GM12878 (cell line): ENCODE data around the gene FAM120B. TPM values are rescaled to one million over a fixed set of nuclear protein-coding genes. Genes with fewer than 3 reads are reported as not detected.
"Not testable (repeated sequence)": the region's sequence is repeated elsewhere in the genome, so short reads cannot be mapped to it uniquely, and the experiment has no call there.

Source experiments
- ATAC-seq: fragments of 200-7000 bp; cut with Tn5 transposase; 3 replicates; pipeline ENCODE4 v1.9.1; 2020; ENCODE audit warnings: mild to moderate bottlenecking, moderate library complexity
- BruUV-seq: library from RNA; stranded (reverse); fragments of 400-500 nt; replicated peaks from 2 replicates; lab custom pipeline; 2021; lab: Mats Ljungman, UMichigan
- CTCF ChIA-PET: fragments of 300-600 bp; sonication (Branson Sonifier 250); formaldehyde crosslinking; extraction: SDS; loops from one replicate; lab custom pipeline; 2021; ENCODE audit warnings: inconsistent platforms; lab: Yijun Ruan, JAX
- POLR2A ChIA-PET: fragments of 350-600 bp; formaldehyde crosslinking; extraction: SDS; loops from one replicate; lab custom pipeline; 2021; ENCODE audit warnings: inconsistent platforms; lab: Charles Lee
- RAD21 ChIA-PET: fragments of 300-600 bp; sonication (Branson Sonifier 250); formaldehyde crosslinking; loops from one replicate; lab custom pipeline; 2023; ENCODE audit warnings: antibody characterized with exemption; ENCODE audit not compliant: unreplicated experiment; lab: Charles Lee
- SMC1A ChIA-PET: fragments of 300-600 bp; sonication (Branson Sonifier 250); formaldehyde crosslinking; loops from one replicate; lab custom pipeline; 2023; ENCODE audit not compliant: unreplicated experiment, uncharacterized antibody; lab: Charles Lee
- DNase-seq: peaks from one replicate; pipeline ENCODE4 v3.0.0-alpha.2; 2011; ENCODE audit warnings: low read depth, low spot score
- FAIRE-seq: peaks from 3 replicates; lab custom pipeline; 2011; peaks lifted over from hg19 to GRCh38; lab: Jason Lieb, UNC
- H2AFZ ChIP-seq: 2 replicates; pipeline ENCODE4 v1.6.0; 2011; ENCODE audit warnings: low read depth, low read length, control low read depth; ENCODE audit not compliant: control insufficient read depth
- H3K27ac ChIP-seq: 2 replicates; pipeline ENCODE4 v1.5.1; 2011; ENCODE audit warnings: control low read depth; ENCODE audit not compliant: control insufficient read depth, insufficient read depth
- H3K27me3 ChIP-seq, 2 experiments: replicated peaks in 1 of 2; 2 replicates each; pipeline versions ENCODE4 v1.6.0 to v1.6.1; 2011; ENCODE audit warnings: low read length in 1 of 2; ENCODE audit not compliant: control insufficient read depth in 2 of 2, insufficient read depth in 2 of 2
- H3K36me3 ChIP-seq, 2 experiments: 2 replicates each; pipeline ENCODE4 v1.5.1; 2011; ENCODE audit warnings: low read length in 1 of 2; ENCODE audit not compliant: control insufficient read depth in 2 of 2, insufficient read depth in 2 of 2
- H3K4me1 ChIP-seq: 2 replicates; pipeline ENCODE4 v1.6.1; 2011; ENCODE audit warnings: mild to moderate bottlenecking, low read length, moderate library complexity, mixed read lengths; ENCODE audit not compliant: control insufficient read depth, insufficient read depth
- H3K4me2 ChIP-seq: 2 replicates; pipeline ENCODE4 v1.6.0; 2011; ENCODE audit warnings: control low read depth; ENCODE audit not compliant: control insufficient read depth, insufficient read depth
- H3K4me3 ChIP-seq: fragments of 200-600 bp; sonication (generic); 2 replicates; pipeline ENCODE4 v1.5.1; 2016
- H3K79me2 ChIP-seq: 2 replicates; pipeline ENCODE4 v1.6.0; 2011; ENCODE audit warnings: low read length; ENCODE audit not compliant: control insufficient read depth, insufficient read depth
- H3K9ac ChIP-seq: 2 replicates; pipeline ENCODE4 v1.8.0; 2011; ENCODE audit warnings: low read length, control low read depth, mixed read lengths; ENCODE audit not compliant: control insufficient read depth, insufficient read depth
- H3K9me3 ChIP-seq: replicated peaks from 3 replicates; pipeline ENCODE4 v1.5.1; 2011; ENCODE audit warnings: mild to moderate bottlenecking, low read length; ENCODE audit not compliant: control insufficient read depth, insufficient read depth
- H4K20me1 ChIP-seq: 2 replicates; pipeline ENCODE4 v1.6.0; 2011; ENCODE audit not compliant: control insufficient read depth, insufficient read depth
- BCL3 ChIP-seq: IDR thresholded peaks from 2 replicates; pipeline ENCODE4 v1.6.1; 2011; ENCODE audit warnings: borderline replicate concordance, low read depth, mild to moderate bottlenecking, moderate library complexity, low read length; ENCODE audit not compliant: insufficient read depth, poor library complexity, severe bottlenecking
- BHLHE40 ChIP-seq, 2 experiments: fragments of 450-650 bp in 1 of 2; IDR thresholded peaks; 2 replicates each; pipeline ENCODE4 v1.6.1; 2011 to 2017; ENCODE audit warnings: low read depth in 2 of 2, borderline replicate concordance in 1 of 2, improper control_type of control experiment in 1 of 2, low read length in 1 of 2, mild to moderate bottlenecking in 1 of 2
- SMC3 ChIP-seq: IDR thresholded peaks from 2 replicates; pipeline ENCODE4 v1.6.1; 2011; ENCODE audit warnings: low read length, improper control_type of control experiment, borderline replicate concordance
- SREBF1 ChIP-seq: IDR thresholded peaks from 2 replicates; pipeline ENCODE4 v1.6.1; 2012; ENCODE audit warnings: mild to moderate bottlenecking, low read length
- STAT3 ChIP-seq: IDR thresholded peaks from 2 replicates; pipeline ENCODE4 v1.6.1; 2011; ENCODE audit warnings: low read depth, low read length, improper control_type of control experiment
- WGBS: methylation state at CpG from one replicate; pipeline ENCODE4 v1.1.6; 2016; ENCODE audit warnings: low lambda C conversion rate; ENCODE audit not compliant: insufficient replicate concordance, insufficient coverage; ENCODE audit errors: missing lambda C conversion rate; 5-methylcytosine and 5-hydroxymethylcytosine counted together
- in situ Hi-C: fragments of 300-500 bp; cut with MboI; formaldehyde crosslinking; loops from 9 replicates; pipeline ENCODE4 v1.14.3; 2018; ENCODE audit warnings: mixed read lengths
- intact Hi-C: fragments of 100-400 bp; cut with micrococcal nuclease; formaldehyde crosslinking; loops from one replicate; pipeline ENCODE4 v1.14.2; 2022; ENCODE audit not compliant: unreplicated experiment
- polyA plus RNA-seq, 11 experiments: library from polyadenylated mRNA; depleted of rRNA in 4 of 11; unstranded in 6 of 11; stranded (reverse) in 5 of 11; fragments of >200 nt; fragmentation: Nextera tagmentation in 4 of 11; fragmentation: Illumina TruSeq in 1 of 11; extraction: Ambion mirVana in 4 of 11; extraction: Trizol in 1 of 11; gene quantifications; 1 replicate in 1 of 11; 2 replicates in 10 of 11; pipeline versions ENCODE4 v1.2.1 to v1.2.3, GENCODE V29; 2011 to 2016; ENCODE audit warnings: inconsistent platforms in 2 of 11, missing spikeins in 2 of 11, low read depth in 1 of 11
- total RNA-seq, 4 experiments: library from RNA; depleted of rRNA in 3 of 4; stranded (reverse); fragments of >200 nt in 3 of 4; fragmentation: Illumina TruSeq in 1 of 4; extraction: Trizol in 1 of 4; gene quantifications; 2 replicates each; pipeline versions ENCODE4 v1.2.1 to v1.2.3, GENCODE V29; 2013 to 2021

The FAM120B gene
- total and polyA plus RNA-seq, 10 of the 15 experiments (the other 5 are each of a cell fraction or from before 2014, with no cell fraction given), result 3.3 to 21.6 (median 15.3) TPM

DNA sequence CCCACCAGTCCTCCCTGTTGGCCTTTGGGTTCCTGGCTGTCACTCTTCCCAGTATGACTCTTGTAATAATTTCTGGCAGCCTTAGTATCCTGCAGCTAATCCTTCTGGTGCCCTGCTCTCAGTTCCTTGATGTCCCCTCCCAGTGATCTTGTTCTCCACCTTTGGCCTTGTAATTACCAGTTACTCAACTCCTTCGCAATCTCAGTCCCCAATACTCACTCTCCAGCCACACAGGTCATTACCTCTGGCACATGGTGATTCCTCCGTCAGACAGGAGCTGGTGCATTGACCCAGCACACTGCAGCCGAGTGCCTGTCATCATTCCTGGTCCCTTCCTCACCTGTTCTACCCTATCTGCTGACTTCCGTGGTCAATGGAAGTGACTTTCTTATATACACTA lies 101.4 kb downstream of the FAM120B start:
- Histone ChIP-seq H3K9me3 (no peaks in the 10 kb centered on the region; the same call in 2 of the 3 replicates), H3K9ac (no peak overlapping the region), H3K79me2 (no peaks in the 10 kb centered on the region), H3K27ac (no peak overlapping the region), H3K36me3 (peaks cover 1 to 15% of the 10 kb centered on the region in 2 experiments; a peak in 2 of 4 replicates), H3K4me2 (no peak overlapping the region), H4K20me1 (no peaks in the 10 kb centered on the region), H3K4me3 (no peak overlapping the region), H3K27me3 (no peaks in the 10 kb centered on the region), H3K4me1 (no peaks in the 10 kb centered on the region), H2AFZ (no peak overlapping the region)
- DNase-seq (no peak), FAIRE-seq (no peak), ATAC-seq (no peak)
- in situ Hi-C loops (no loop called here), intact Hi-C loops (no loop called here)
- ChIA-PET RAD21 (no interaction called here), POLR2A (no interaction called here), SMC1A (interaction anchor here (0.8 kb wide), 1 partner anchor 58 kb away, joined by 3 read pairs; no protein-coding TSS in a partner anchor), CTCF (no interaction called here)
- no TSS peak for BruUV-seq
- 100% methylated on average over 4 of the region's 4 CpGs for WGBS
- TF ChIP-seq BHLHE40 (IDR thresholded peaks at IDR 0.05; ENCODE audit: borderline replicate concordance in 1 of 2, low read depth in 2 of 2, low read length in 1 of 2) (no peak), SREBF1 (no peak), SMC3 (no peak), STAT3 (no peak), BCL3 (no peak)

DNA sequence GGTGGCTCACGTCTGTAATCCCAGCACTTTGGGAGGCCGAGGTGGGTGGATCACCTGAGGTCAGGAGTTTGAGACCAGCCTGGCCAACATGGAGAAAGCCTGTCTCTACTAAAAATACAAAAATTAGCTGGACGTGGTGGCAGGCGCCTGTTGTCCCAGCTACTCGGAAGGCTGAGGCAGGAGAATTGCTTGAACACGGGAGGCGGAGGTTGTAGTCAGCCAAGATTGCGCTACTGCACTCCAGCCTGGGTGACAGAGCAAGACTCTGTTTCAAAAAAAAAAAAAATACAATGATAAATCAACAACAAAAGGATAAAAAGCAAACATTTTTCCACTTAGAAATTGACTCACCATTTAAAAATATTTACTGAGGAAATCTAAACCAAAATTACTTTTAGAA lies 103.2 kb downstream of the FAM120B start:
- H4K20me1 ChIP-seq, BruUV-seq, H3K4me1 ChIP-seq, RAD21 ChIA-PET, SMC1A ChIA-PET, H3K9ac ChIP-seq, FAIRE-seq, H3K27ac ChIP-seq, POLR2A ChIA-PET, H3K4me3 ChIP-seq, ATAC-seq, H3K27me3 ChIP-seq, H3K4me2 ChIP-seq, H3K9me3 ChIP-seq, in situ Hi-C loops, H2AFZ ChIP-seq, DNase-seq, intact Hi-C loops, H3K79me2 ChIP-seq: not testable (repeated sequence)
- 97% methylated on average over 7 of the region's 8 CpGs for WGBS
- CTCF ChIA-PET, result interaction anchor here (0.8 kb wide), 1 partner anchor 45 kb away, joined by 5 read pairs; no protein-coding TSS in a partner anchor
- H3K36me3 ChIP-seq, result peaks cover 1 to 10% of the 10 kb centered on the region in 2 experiments; a peak in 2 of 4 replicates
